Activated T-cell treated with anti-CD3 and anti-CD28 coated beads, Interleukin-2, amount 50 U/mL, for 4 hours (primary cell): ENCODE results near the gene MRGPRX1. TPM values are rescaled to one million over a fixed set of nuclear protein-coding genes. Genes with fewer than 3 reads are reported as not detected.
"Not testable (repeated sequence)": the region's sequence is repeated elsewhere in the genome, so short reads cannot be mapped to it uniquely, and the experiment has no call there.

ENCODE experiments used
- ATAC-seq, 2 donors: fragments of 200-7000 bp; cut with Tn5 transposase; one replicate each; pipeline ENCODE4 v1.10.0; 2021
- DNase-seq: peaks from one replicate; pipeline ENCODE4 v3.0.0-alpha.2; 2020
- H3K27me3 Mint-ChIP-seq: one replicate; pipeline ENCODE4 v1.8.0; 2021; ENCODE audit warnings: low read depth, mixed read lengths
- H3K36me3 Mint-ChIP-seq: one replicate; pipeline ENCODE4 v1.8.0; 2022; ENCODE audit warnings: mixed read lengths; ENCODE audit not compliant: insufficient read depth
- H3K4me1 Mint-ChIP-seq: one replicate; pipeline ENCODE4 v1.8.0; 2021; ENCODE audit warnings: low read depth, mixed read lengths
- H3K4me3 Mint-ChIP-seq: one replicate; pipeline ENCODE4 v1.8.0; 2021; ENCODE audit warnings: mild to moderate bottlenecking, moderate library complexity, mixed read lengths
- H3K9me3 Mint-ChIP-seq: one replicate; pipeline ENCODE4 v1.8.0; 2021; ENCODE audit warnings: mixed read lengths
- total RNA-seq, 3 donors: library from RNA; stranded (reverse); gene quantifications; one replicate each; pipeline ENCODE4 v1.2.1, GENCODE V29; 2021

The MRGPRX1 gene
- not detected for total RNA-seq

DNA sequence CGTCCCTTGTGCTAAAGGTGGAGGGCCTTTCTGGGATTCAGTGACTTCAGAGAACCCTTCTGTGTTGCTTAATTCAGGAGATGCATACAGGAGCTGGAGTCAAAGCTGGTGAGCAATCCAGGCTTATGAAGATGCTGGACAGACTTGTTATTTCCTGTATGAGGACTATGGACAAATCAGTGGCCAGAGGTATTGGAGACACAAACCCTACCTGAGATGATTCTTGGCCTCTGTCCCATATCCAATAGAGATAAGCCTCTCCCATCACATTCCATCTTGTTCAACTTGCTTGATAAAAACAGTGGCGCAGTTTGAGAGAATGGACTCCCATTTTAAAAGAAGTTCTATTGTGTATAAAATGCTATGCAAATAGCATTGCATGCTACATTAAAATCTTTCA is at the start of gene MRGPRX1:
Gene MRGPRX1, minus strand, starts transcription at position 101 of the 400 bp plus-strand sequence. CDS start 4,630 bp downstream, outside the sequence.
- no peak within 1 kb of the TSS for H3K4me3 Mint-ChIP-seq

DNA sequence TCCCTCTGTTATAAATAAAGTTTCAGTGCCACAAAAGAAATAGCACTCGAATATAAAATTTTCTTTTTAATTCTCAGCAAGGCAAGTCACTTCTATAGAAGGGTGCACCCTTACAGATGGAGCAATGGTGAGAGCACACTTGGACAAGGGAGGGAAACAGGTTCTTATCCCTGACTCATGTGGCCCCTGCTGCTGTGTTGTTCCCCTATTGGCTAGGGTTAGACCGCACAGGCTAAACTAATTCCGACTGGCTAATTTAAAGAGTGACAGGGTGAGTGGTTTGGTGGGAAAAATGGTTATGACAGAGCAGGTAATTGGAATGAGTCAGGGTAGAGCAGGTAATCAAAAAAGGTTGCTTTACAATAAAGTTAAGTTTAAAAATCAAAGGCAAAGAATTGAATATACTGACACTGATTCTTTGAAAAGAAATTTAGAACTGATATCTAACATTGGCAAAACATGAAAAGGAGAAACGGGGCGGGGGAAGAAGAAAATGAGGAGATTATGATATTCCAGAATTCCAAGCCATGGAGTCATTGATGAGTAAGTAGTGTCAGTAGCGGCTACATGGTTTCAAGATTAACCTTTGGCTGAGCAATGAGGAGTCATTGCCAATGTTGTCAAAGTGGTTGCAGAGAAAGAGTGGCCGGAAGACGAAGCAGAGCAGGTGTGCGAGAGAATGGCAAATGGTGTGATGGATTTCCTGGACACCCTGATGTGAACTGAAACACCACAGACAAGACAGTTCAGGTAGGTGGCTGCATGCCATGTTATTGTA is 48.4 kb upstream of the MRGPRX1 start:
- H3K27me3 Mint-ChIP-seq: peaks cover 11% of the 10 kb centered on the region
- no peaks in the 10 kb centered on the region for H3K36me3 Mint-ChIP-seq
- H3K4me1 Mint-ChIP-seq: no peaks in the 10 kb centered on the region
- H3K4me3 Mint-ChIP-seq: no peak overlapping the region
- no peak for DNase-seq
- peaks cover 5% of the 10 kb centered on the region for H3K9me3 Mint-ChIP-seq
- ATAC-seq: no peak

More for the DNA sequence above, at the start of gene MRGPRX1:
- DNase-seq (no peak), ATAC-seq (no peak)
- Mint-ChIP-seq H3K36me3 (no peaks in the 10 kb centered on the region), H3K9me3 (no peaks in the 10 kb centered on the region), H3K27me3 (peaks cover 12% of the 10 kb centered on the region), H3K4me1 (no peaks in the 10 kb centered on the region)

GRCh38 chr11:18986744-18987143 is 47.5 kb upstream of the MRGPRX1 start:
- DNase-seq (no peak), ATAC-seq (no peak)
- Mint-ChIP-seq H3K36me3 (no peaks in the 10 kb centered on the region), H3K4me1 (no peaks in the 10 kb centered on the region), H3K9me3 (peaks cover 5% of the 10 kb centered on the region), H3K27me3 (peaks cover 9% of the 10 kb centered on the region), H3K4me3 (no peak overlapping the region)

- no peak for ATAC-seq
- DNase-seq: no peak
- Mint-ChIP-seq H3K9me3 (peaks cover 4% of the 10 kb centered on the region), H3K27me3 (peaks cover 4% of the 10 kb centered on the region), H3K4me3 (no peak overlapping the region), H3K36me3 (no peaks in the 10 kb centered on the region), H3K4me1 (no peaks in the 10 kb centered on the region)
Measured at GRCh38 chr11:18981897-18982296, 42.7 kb upstream of the MRGPRX1 start.

- Mint-ChIP-seq H3K9me3 (peaks cover 4% of the 10 kb centered on the region), H3K4me1 (no peaks in the 10 kb centered on the region), H3K27me3 (no peaks in the 10 kb centered on the region), H3K4me3 (no peak overlapping the region), H3K36me3 (no peaks in the 10 kb centered on the region)
- ATAC-seq: no peak
- DNase-seq: no peak
Measured at GRCh38 chr11:18974192-18974591, 35.0 kb upstream of the MRGPRX1 start.

DNA sequence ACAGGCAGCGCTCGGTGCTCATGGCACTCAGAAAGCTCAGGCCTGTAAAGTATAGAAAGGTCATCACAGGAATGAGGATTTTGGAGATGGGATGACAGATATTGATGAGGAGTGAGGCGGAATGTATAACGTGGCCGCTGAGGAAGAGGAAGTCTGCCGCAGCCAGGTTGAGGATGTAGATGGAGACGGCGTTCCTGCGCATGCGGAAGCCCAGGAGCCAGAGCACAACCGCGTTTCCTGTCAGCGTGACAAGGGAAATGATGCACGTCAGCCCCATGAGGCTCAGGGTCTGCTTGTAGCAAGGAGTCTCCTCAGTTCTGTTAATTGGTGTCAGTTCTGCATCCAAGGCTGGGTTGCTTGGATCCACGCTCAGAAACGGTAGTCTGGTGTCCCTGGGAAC is 33.1 kb upstream of the MRGPRX1 start:
- no peaks in the 10 kb centered on the region for H3K36me3 Mint-ChIP-seq
- H3K4me1 Mint-ChIP-seq: no peaks in the 10 kb centered on the region
- H3K27me3 Mint-ChIP-seq: no peaks in the 10 kb centered on the region
- no peaks in the 10 kb centered on the region for H3K9me3 Mint-ChIP-seq
- ATAC-seq: no peak
- DNase-seq: no peak
- H3K4me3 Mint-ChIP-seq: no peak overlapping the region

DNA sequence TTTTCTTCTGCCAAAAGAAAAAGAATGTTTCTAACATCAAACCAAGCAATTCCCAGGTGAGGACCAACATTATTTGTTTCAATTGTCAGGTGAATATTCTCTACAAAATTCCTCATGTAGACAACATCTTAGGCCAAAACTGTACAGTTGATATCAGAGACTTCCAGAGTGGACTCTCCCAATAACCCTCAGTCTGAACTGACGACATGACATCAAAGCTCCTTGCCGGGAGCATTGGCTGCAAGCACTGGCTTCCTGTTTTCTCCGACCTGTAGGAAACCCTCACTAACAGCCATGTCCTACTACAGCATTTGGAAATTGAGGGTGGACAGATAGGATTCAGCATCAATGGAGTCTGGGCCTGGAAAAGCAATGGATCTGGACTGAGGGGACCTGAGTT is 30.5 kb upstream of the MRGPRX1 start:
- no peak overlapping the region for H3K4me3 Mint-ChIP-seq
- ATAC-seq (no peak), DNase-seq (no peak)
- H3K36me3 Mint-ChIP-seq: no peaks in the 10 kb centered on the region
- H3K4me1 Mint-ChIP-seq: no peaks in the 10 kb centered on the region
- no peaks in the 10 kb centered on the region for H3K27me3 Mint-ChIP-seq
- H3K9me3 Mint-ChIP-seq: no peaks in the 10 kb centered on the region

DNA sequence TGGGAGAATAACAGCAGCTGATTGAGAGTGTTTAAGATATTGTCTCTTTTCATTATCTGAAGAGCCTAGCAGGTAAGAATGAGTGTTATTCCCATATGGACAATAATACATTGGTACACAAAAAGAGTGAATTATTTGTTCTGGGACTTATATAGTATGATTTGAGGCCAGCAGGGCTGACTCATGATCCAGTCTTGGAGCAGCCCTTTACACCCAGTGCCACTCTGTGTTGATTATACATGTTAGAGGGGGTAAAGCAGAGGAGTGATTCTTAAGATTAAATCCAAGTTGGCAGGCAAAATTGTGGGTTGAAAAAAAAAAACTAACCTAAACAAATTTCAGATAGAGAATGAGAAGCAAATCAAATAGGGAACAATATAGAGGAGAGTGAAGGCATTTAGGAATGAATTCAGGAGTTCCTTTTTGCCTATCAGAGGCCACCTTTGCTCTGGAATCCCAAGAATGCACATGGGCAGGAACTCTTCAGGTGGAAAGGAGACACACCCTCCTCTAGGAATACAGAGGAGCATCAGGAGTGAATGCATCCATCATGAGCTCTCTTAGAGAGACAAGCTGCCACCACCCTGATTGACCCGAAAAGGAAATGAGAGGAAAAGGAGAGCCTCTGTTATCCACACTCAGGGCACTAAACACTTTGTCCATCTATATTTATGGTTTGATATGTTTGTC is 19.2 kb upstream of the MRGPRX1 start:
- H3K9me3 Mint-ChIP-seq: no peaks in the 10 kb centered on the region
- peaks cover 7% of the 10 kb centered on the region for H3K27me3 Mint-ChIP-seq
- ATAC-seq: no peak
- H3K36me3 Mint-ChIP-seq: no peaks in the 10 kb centered on the region
- no peaks in the 10 kb centered on the region for H3K4me1 Mint-ChIP-seq
- H3K4me3 Mint-ChIP-seq: no peak overlapping the region
- DNase-seq: no peak

GRCh38 chr11:18956630-18957029 is 17.4 kb upstream of the MRGPRX1 start:
- Mint-ChIP-seq H3K4me3 (no peak overlapping the region), H3K9me3 (no peaks in the 10 kb centered on the region), H3K36me3 (no peaks in the 10 kb centered on the region), H3K27me3 (peaks cover 7% of the 10 kb centered on the region), H3K4me1 (no peaks in the 10 kb centered on the region)
- ATAC-seq (no peak), DNase-seq (no peak)

GRCh38 chr11:18936002-18936673 is 3.1 kb downstream of the MRGPRX1 start:
- ATAC-seq (no peak), DNase-seq (no peak)
- no peak overlapping the region for H3K4me3 Mint-ChIP-seq
- H3K36me3 Mint-ChIP-seq: no peaks in the 10 kb centered on the region
- no peaks in the 10 kb centered on the region for H3K9me3 Mint-ChIP-seq
- peaks cover 10% of the 10 kb centered on the region for H3K27me3 Mint-ChIP-seq
- no peaks in the 10 kb centered on the region for H3K4me1 Mint-ChIP-seq

GRCh38 chr11:18934195-18934814 is 4.9 kb downstream of the MRGPRX1 start:
- H3K9me3 Mint-ChIP-seq: no peaks in the 10 kb centered on the region
- peaks cover 15% of the 10 kb centered on the region for H3K27me3 Mint-ChIP-seq
- DNase-seq (no peak), ATAC-seq (no peak)
- no peaks in the 10 kb centered on the region for H3K4me1 Mint-ChIP-seq
- H3K4me3 Mint-ChIP-seq: no peak overlapping the region
- no peaks in the 10 kb centered on the region for H3K36me3 Mint-ChIP-seq

- DNase-seq: no peak
- H3K9me3 Mint-ChIP-seq: peaks cover 3% of the 10 kb centered on the region
- H3K4me1 Mint-ChIP-seq: no peaks in the 10 kb centered on the region
- H3K36me3 Mint-ChIP-seq: no peaks in the 10 kb centered on the region
- H3K27me3 Mint-ChIP-seq: peaks cover 5% of the 10 kb centered on the region
- ATAC-seq: no peak
- no peak overlapping the region for H3K4me3 Mint-ChIP-seq
Measured at GRCh38 chr11:18927550-18928322, 11.5 kb downstream of the MRGPRX1 start.

DNA sequence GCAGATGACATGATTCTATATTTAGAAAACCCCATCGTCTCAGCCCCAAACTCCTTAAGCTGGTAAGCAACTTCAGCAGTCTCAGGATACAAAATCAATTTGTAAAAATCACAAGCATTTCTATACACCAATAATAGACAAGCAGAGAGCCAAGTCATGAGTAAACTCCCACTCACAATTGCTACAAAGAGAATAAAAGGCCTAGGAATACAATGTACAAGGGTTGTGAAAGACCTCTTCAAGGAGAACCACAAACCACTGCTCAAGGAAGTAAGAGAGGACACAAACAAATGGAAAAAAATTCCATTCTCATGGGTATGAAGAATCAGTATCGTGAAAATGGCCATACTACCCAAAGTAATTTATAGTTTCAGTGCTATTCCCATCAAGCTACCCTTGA is 13.8 kb downstream of the MRGPRX1 start:
- not testable (repeated sequence) for ATAC-seq, H3K4me1 Mint-ChIP-seq, H3K9me3 Mint-ChIP-seq, H3K4me3 Mint-ChIP-seq, H3K27me3 Mint-ChIP-seq, DNase-seq, H3K36me3 Mint-ChIP-seq

DNA sequence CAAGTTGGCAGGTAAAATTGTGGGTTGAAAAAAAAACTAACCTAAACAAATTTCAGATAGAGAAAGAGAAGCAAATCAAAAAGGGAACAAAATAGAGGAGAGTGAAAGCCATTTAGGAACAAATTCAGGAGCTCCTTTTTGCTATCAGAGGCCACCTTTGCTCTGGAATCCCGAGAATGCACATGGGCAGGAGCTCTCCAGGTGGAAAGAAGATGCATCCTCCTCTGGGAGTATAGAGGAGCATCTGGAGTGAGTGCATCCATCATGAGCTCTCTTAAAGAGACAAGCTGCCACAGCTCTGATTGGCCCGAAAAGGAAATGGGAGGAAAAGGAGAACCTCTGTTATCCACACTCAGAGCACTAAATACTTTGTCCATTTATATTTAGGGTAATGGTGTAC is 26.3 kb downstream of the MRGPRX1 start:
- Mint-ChIP-seq H3K4me1 (no peaks in the 10 kb centered on the region), H3K27me3 (peaks cover 5% of the 10 kb centered on the region), H3K4me3 (no peak overlapping the region), H3K36me3 (no peaks in the 10 kb centered on the region), H3K9me3 (no peaks in the 10 kb centered on the region)
- no peak for ATAC-seq
- no peak for DNase-seq
